Measurements from ENCODE around the gene MADCAM1.
A peak's percentile ranks its signal among the peaks of the same experiment; 100 is the strongest.

MADCAM1 gene

GRCh38 chr19:524062-524674, 27.9 kb downstream of the MADCAM1 start:
- FAIRE-seq (no peak), DNase-seq (ENCODE audit: insufficient read length, low spot score) (no peak)
- no peak for TF ChIP-seq CTCF (IDR thresholded peaks at IDR 0.05; ENCODE audit: insufficient read depth, missing control alignments)

- no peak for FAIRE-seq
- DNase-seq (ENCODE audit: insufficient read length, low spot score) = no peak
- no peak for TF ChIP-seq CTCF (IDR thresholded peaks at IDR 0.05; ENCODE audit: insufficient read depth, missing control alignments)
These were observed 28.7 kb downstream of the MADCAM1 start for GRCh38 chr19:525029-525428.

GRCh38 chr19:525857-526419, 29.7 kb downstream of the MADCAM1 start:
- DNase-seq (ENCODE audit: insufficient read length, low spot score) (no peak), FAIRE-seq (no peak)
- no peak for TF ChIP-seq CTCF (IDR thresholded peaks at IDR 0.05; ENCODE audit: insufficient read depth, missing control alignments)

- FAIRE-seq (no peak), DNase-seq (ENCODE audit: insufficient read length, low spot score) (no peak)
- TF ChIP-seq CTCF (IDR thresholded peaks at IDR 0.05; ENCODE audit: insufficient read depth, missing control alignments) = no peak
These were observed 34.1 kb downstream of the MADCAM1 start for GRCh38 chr19:530134-531008.

- TF ChIP-seq CTCF (IDR thresholded peaks at IDR 0.05; ENCODE audit: insufficient read depth, missing control alignments) = no peak
- no peak for FAIRE-seq
- peak; percentile 88 for DNase-seq (ENCODE audit: insufficient read length, low spot score)
These were observed 34.9 kb downstream of the MADCAM1 start for GRCh38 chr19:531009-531752.

- TF ChIP-seq CTCF (IDR thresholded peaks at IDR 0.05; ENCODE audit: insufficient read depth, missing control alignments) = no peak
- DNase-seq (ENCODE audit: insufficient read length, low spot score) (no peak), FAIRE-seq (no peak)
These were observed 35.7 kb downstream of the MADCAM1 start, which contains the start of gene CDC34 for GRCh38 chr19:531753-532560. Gene CDC34, plus strand, starts transcription at chr19:531760. Its CDS starts 172 bp downstream, at chr19:531932.
